ENCODE data around the gene IPCEF1.
"Not testable (repeated sequence)": the region's sequence is repeated elsewhere in the genome, so short reads cannot be mapped to it uniquely, and the experiment has no call there.

The IPCEF1 gene

GRCh38 chr6:154343473-154344308 lies 12.9 kb downstream of the IPCEF1 start:
- Histone ChIP-seq H2AFZ (ENCODE audit: low read depth, low read length) (no peak overlapping the region), H3K4me3 (ENCODE audit: low read length) (no peak overlapping the region), H3K4me1 (ENCODE audit: insufficient read depth, low read length) (peaks cover 2% of the 10 kb centered on the region), H3K36me3 (ENCODE audit: insufficient read depth, low read length) (no peaks in the 10 kb centered on the region), H3K9me3 (ENCODE audit: low read length) (no peaks in the 10 kb centered on the region), H3K27me3 (ENCODE audit: insufficient read depth, low read length) (peaks cover 2% of the 10 kb centered on the region)

- H3K9me3 ChIP-seq (ENCODE audit: low read length), result no peaks in the 10 kb centered on the region
- H3K4me1 ChIP-seq (ENCODE audit: insufficient read depth, low read length), result peaks cover 2% of the 10 kb centered on the region
Observed at GRCh38 chr6:154341871-154342270, 14.7 kb downstream of the IPCEF1 start.

GRCh38 chr6:154341336-154341735 lies 15.3 kb downstream of the IPCEF1 start:
- Histone ChIP-seq H3K4me3 (ENCODE audit: low read length) (no peak overlapping the region), H3K36me3 (ENCODE audit: insufficient read depth, low read length) (no peaks in the 10 kb centered on the region), H2AFZ (ENCODE audit: low read depth, low read length) (no peak overlapping the region), H3K4me1 (ENCODE audit: insufficient read depth, low read length) (peaks cover 2% of the 10 kb centered on the region), H3K9me3 (ENCODE audit: low read length) (no peaks in the 10 kb centered on the region), H3K27me3 (ENCODE audit: insufficient read depth, low read length) (no peaks in the 10 kb centered on the region)

More at GRCh38 chr6:154341871-154342270, 14.7 kb downstream of the IPCEF1 start:
- no peaks in the 10 kb centered on the region for H3K36me3 ChIP-seq (ENCODE audit: insufficient read depth, low read length)
- no peak overlapping the region for H3K4me3 ChIP-seq (ENCODE audit: low read length)
- H3K27me3 ChIP-seq (ENCODE audit: insufficient read depth, low read length), result peaks cover 1% of the 10 kb centered on the region
- no peak overlapping the region for H2AFZ ChIP-seq (ENCODE audit: low read depth, low read length)

GRCh38 chr6:154337406-154338005 lies 19.1 kb downstream of the IPCEF1 start:
- no peak overlapping the region for H3K4me3 ChIP-seq (ENCODE audit: low read length)
- H3K27me3 ChIP-seq (ENCODE audit: insufficient read depth, low read length), result no peaks in the 10 kb centered on the region
- no peaks in the 10 kb centered on the region for H3K9me3 ChIP-seq (ENCODE audit: low read length)

DNA sequence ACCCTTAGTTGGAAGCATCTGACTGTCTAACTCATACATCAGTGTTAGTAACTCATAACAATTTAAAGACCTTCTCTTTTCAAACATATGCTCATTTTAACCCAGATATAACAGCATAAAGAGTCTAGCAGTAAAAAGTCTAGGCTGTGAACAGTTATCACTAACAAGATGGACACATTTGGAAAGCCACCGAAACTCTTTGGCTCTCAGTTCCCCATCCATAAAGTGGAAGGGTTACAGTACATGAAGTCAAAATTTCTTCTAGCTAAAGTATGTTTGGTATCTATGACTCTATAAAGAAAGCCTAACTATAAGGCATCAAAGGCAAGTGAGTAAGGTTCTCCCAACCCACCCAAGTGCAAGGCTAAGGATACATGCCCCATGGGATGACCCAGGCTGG lies 22.5 kb downstream of the IPCEF1 start:
- H2AFZ ChIP-seq (ENCODE audit: low read depth, low read length); H3K9me3 ChIP-seq (ENCODE audit: low read length); H3K4me3 ChIP-seq (ENCODE audit: low read length); H3K27me3 ChIP-seq (ENCODE audit: insufficient read depth, low read length); H3K36me3 ChIP-seq (ENCODE audit: insufficient read depth, low read length); H3K4me1 ChIP-seq (ENCODE audit: insufficient read depth, low read length): not testable (repeated sequence)

More at GRCh38 chr6:154337406-154338005, 19.1 kb downstream of the IPCEF1 start:
- Histone ChIP-seq H3K4me1 (ENCODE audit: insufficient read depth, low read length) (peaks cover 2% of the 10 kb centered on the region), H3K36me3 (ENCODE audit: insufficient read depth, low read length) (no peaks in the 10 kb centered on the region), H2AFZ (ENCODE audit: low read depth, low read length) (no peak overlapping the region)

GRCh38 chr6:154331750-154332149 lies 24.9 kb downstream of the IPCEF1 start:
- no peaks in the 10 kb centered on the region for H3K4me1 ChIP-seq (ENCODE audit: insufficient read depth, low read length)
- H3K9me3 ChIP-seq (ENCODE audit: low read length), result no peaks in the 10 kb centered on the region
- no peaks in the 10 kb centered on the region for H3K27me3 ChIP-seq (ENCODE audit: insufficient read depth, low read length)
- no peak overlapping the region for H2AFZ ChIP-seq (ENCODE audit: low read depth, low read length)
- H3K4me3 ChIP-seq (ENCODE audit: low read length), result no peak overlapping the region
- H3K36me3 ChIP-seq (ENCODE audit: insufficient read depth, low read length), result no peaks in the 10 kb centered on the region

- no peaks in the 10 kb centered on the region for H3K27me3 ChIP-seq (ENCODE audit: insufficient read depth, low read length)
- H2AFZ ChIP-seq (ENCODE audit: low read depth, low read length), result no peak overlapping the region
- H3K9me3 ChIP-seq (ENCODE audit: low read length), result no peaks in the 10 kb centered on the region
- no peaks in the 10 kb centered on the region for H3K4me1 ChIP-seq (ENCODE audit: insufficient read depth, low read length)
- H3K4me3 ChIP-seq (ENCODE audit: low read length), result no peak overlapping the region
- no peaks in the 10 kb centered on the region for H3K36me3 ChIP-seq (ENCODE audit: insufficient read depth, low read length)
Observed at GRCh38 chr6:154329350-154330170, 27.0 kb downstream of the IPCEF1 start.

- H3K27me3 ChIP-seq (ENCODE audit: insufficient read depth, low read length); H3K4me1 ChIP-seq (ENCODE audit: insufficient read depth, low read length); H3K9me3 ChIP-seq (ENCODE audit: low read length); H3K36me3 ChIP-seq (ENCODE audit: insufficient read depth, low read length); H3K4me3 ChIP-seq (ENCODE audit: low read length); H2AFZ ChIP-seq (ENCODE audit: low read depth, low read length): not testable (repeated sequence)
Observed at GRCh38 chr6:154327313-154327712, 29.3 kb downstream of the IPCEF1 start.

- Histone ChIP-seq H3K9me3 (ENCODE audit: low read length) (no peaks in the 10 kb centered on the region), H3K4me1 (ENCODE audit: insufficient read depth, low read length) (no peaks in the 10 kb centered on the region), H2AFZ (ENCODE audit: low read depth, low read length) (no peak overlapping the region), H3K27me3 (ENCODE audit: insufficient read depth, low read length) (no peaks in the 10 kb centered on the region), H3K36me3 (ENCODE audit: insufficient read depth, low read length) (no peaks in the 10 kb centered on the region), H3K4me3 (ENCODE audit: low read length) (no peak overlapping the region)
Observed at GRCh38 chr6:154325142-154325541, 31.5 kb downstream of the IPCEF1 start.

DNA sequence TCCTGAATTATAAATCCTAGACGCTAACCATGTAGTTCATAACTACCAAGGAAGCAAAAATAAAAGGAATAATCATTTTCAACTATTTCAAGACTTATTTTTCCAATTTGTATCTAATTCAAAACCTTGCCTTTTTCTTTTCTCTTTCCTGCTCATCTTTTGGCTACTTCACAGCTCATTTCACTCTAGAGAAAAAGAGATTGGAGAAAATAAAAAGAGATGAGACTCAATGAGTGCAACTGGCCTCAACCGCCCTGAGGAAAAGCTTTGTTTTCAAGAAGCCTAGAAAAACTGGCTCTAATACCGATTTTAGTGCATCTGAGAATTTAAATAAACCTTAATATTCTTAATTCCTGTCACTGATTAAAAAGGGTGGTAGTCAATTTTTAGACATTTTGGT lies 36.4 kb downstream of the IPCEF1 start:
- Histone ChIP-seq H3K9me3 (ENCODE audit: low read length) (no peaks in the 10 kb centered on the region), H3K4me1 (ENCODE audit: insufficient read depth, low read length) (no peaks in the 10 kb centered on the region), H3K27me3 (ENCODE audit: insufficient read depth, low read length) (no peaks in the 10 kb centered on the region), H3K4me3 (ENCODE audit: low read length) (no peak overlapping the region), H3K36me3 (ENCODE audit: insufficient read depth, low read length) (no peaks in the 10 kb centered on the region), H2AFZ (ENCODE audit: low read depth, low read length) (no peak overlapping the region)

DNA sequence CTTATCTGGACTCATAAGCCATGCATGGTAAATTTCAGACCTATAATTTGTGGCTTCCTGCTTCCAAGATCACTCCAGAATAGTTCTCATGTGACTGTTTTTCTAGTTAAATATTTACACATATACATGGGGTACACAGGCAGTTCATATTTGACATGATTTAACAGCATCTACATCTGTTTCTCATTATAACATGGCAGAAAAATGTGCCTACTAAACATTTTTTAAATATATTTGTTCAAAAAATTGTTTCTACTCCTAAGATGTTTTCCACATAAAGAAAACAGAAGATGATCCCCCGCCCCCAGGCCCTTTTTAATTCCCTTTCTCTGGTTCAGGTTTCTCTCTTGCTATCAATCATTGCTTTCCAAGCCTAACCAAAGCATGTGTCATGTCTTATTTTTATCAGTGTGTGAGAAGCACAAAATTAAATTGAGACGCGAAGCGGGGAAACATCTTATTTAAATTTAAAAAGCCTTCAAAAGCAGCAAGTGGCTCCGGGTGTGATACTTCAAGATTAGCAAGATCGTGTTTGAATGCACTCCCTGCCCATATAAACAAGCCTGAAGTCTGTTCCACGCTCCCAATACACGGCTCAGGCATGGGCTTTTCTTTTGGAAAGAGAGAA lies 37.3 kb downstream of the IPCEF1 start:
- H2AFZ ChIP-seq (ENCODE audit: low read depth, low read length), result no peak overlapping the region
- H3K9me3 ChIP-seq (ENCODE audit: low read length), result no peaks in the 10 kb centered on the region
- no peaks in the 10 kb centered on the region for H3K4me1 ChIP-seq (ENCODE audit: insufficient read depth, low read length)
- H3K36me3 ChIP-seq (ENCODE audit: insufficient read depth, low read length), result no peaks in the 10 kb centered on the region
- no peak overlapping the region for H3K4me3 ChIP-seq (ENCODE audit: low read length)
- no peaks in the 10 kb centered on the region for H3K27me3 ChIP-seq (ENCODE audit: insufficient read depth, low read length)

DNA sequence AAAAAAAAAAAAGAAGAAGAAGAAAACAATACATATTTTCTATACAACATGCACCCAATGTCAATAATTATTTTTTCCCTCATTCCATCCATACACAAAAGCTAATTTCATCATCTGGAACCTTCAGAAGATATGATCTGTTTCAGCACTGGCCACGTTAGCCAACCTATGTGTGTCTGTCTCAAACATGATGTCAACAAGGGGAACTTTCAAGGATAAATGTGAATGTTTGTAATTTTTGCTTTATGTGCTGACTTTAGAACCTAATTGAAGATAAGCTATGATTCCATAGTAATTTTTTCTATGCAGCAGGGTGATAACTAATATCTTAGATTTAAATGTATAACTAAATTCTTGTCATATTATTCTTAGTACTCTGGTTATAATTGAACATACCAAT lies 37.9 kb downstream of the IPCEF1 start:
- Histone ChIP-seq H3K36me3 (ENCODE audit: insufficient read depth, low read length) (no peaks in the 10 kb centered on the region), H3K9me3 (ENCODE audit: low read length) (no peaks in the 10 kb centered on the region), H3K4me3 (ENCODE audit: low read length) (no peak overlapping the region)

DNA sequence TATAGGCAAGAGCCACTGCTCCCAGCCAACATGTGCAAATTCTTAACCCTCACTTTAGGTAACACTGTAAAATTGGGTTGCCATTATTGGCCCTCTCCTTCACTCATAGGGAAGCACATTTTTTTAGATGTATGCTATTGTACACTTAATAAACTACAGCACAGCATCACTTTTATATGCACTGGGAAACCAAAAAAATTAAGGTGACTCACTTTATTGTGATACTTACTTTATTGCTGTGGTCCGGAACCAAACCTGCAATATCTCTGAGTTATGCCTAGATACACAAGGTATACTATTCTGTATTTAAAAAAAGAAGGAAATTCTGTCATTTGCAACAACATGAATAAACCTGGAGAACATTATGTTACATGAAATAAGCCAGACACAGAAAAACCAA lies 40.5 kb downstream of the IPCEF1 start:
- no peak overlapping the region for H3K4me3 ChIP-seq (ENCODE audit: low read length)
- no peaks in the 10 kb centered on the region for H3K36me3 ChIP-seq (ENCODE audit: insufficient read depth, low read length)
- no peaks in the 10 kb centered on the region for H3K9me3 ChIP-seq (ENCODE audit: low read length)
- H2AFZ ChIP-seq (ENCODE audit: low read depth, low read length), result no peak overlapping the region
- H3K27me3 ChIP-seq (ENCODE audit: insufficient read depth, low read length), result no peaks in the 10 kb centered on the region
- no peaks in the 10 kb centered on the region for H3K4me1 ChIP-seq (ENCODE audit: insufficient read depth, low read length)

More for the DNA sequence above, 37.9 kb downstream of the IPCEF1 start:
- H3K4me1 ChIP-seq (ENCODE audit: insufficient read depth, low read length), result no peaks in the 10 kb centered on the region
- no peak overlapping the region for H2AFZ ChIP-seq (ENCODE audit: low read depth, low read length)
- no peaks in the 10 kb centered on the region for H3K27me3 ChIP-seq (ENCODE audit: insufficient read depth, low read length)
